Ramos (cell line): ENCODE results near the gene OR8B4.
"Not testable (repeated sequence)": the region's sequence is repeated elsewhere in the genome, so short reads cannot be mapped to it uniquely, and the experiment has no call there.

Source experiments
- in situ Hi-C: fragments of 300-500 bp; cut with MboI; formaldehyde crosslinking; loops from one replicate; pipeline ENCODE4 v1.14.3; 2022; ENCODE audit warnings: low sequenced_read_pairs; ENCODE audit not compliant: unreplicated experiment

The OR8B4 gene

DNA sequence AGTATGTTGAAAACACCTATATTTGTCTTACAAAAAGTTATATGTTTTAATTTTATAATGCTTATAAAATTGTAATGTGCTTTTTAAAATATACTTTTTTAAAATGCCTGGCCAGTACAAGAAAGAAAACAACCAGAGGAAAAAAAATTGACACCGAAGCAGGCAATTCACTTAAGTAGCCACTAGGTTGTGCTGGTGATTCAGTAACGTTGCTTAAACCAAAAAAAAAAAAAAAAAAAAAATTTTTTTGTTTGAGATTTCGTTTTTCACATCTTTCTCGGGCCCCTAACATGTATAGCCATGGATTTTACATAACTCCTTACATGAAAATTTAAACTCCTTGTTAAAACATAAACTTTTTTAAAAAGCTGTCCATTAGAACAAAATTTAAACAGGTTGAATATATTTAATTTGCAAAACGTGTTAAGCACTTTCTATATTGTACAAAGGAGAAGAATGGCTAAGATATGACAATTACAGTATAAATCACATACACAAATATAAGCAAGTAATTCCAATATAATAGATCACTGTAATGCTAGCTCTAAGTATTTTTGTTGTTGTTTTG, 9.2 kb downstream of the OR8B4 start:
- in situ Hi-C loops, result loop anchor here (5.0 to 25.0 kb wide), 2 partner anchors 172 to 422 kb away; no protein-coding TSS in a partner anchor

- in situ Hi-C loops, result loop anchor here (25.0 kb wide), 1 partner anchor 427 kb away; no protein-coding TSS in a partner anchor
These were observed 14.8 kb downstream of the OR8B4 start for GRCh38 chr11:124409906-124410305.

GRCh38 chr11:124405581-124405980, 19.1 kb downstream of the OR8B4 start:
- in situ Hi-C loops, result loop anchor here (25.0 kb wide), 1 partner anchor 432 kb away; no protein-coding TSS in a partner anchor

- in situ Hi-C loops, result loop anchor here (25.0 kb wide), 1 partner anchor 434 kb away; no protein-coding TSS in a partner anchor
These were observed 21.5 kb downstream of the OR8B4 start for GRCh38 chr11:124403186-124403585.

DNA sequence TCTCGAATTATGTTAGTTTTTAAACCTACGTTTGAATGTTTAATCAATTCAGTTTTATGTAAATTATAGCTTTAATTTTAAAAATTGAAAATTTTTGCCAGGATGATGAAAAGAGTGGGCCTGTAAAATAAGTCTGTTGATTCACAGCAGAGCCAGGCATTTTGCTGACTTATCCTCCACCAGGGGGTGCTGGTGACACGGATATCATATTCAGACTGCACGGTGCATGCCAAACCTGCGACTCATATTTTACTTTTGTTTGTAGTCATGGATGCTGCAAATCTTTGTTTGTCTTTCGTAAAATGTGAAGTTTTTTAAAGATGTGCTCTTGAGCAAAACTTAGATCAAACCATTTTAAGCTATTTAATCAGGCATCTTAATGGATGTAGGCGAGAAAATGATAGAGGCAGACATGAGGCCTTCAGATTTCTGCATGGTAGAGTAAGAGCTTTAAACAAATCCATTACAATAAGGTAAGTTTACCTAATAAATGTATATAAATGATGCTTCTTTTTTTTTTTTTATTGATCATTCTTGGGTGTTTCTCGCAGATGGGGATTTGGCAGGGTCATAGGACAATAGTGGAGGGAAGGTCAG, 22.2 kb downstream of the OR8B4 start:
- in situ Hi-C loops, result loop anchor here (25.0 kb wide), 1 partner anchor 435 kb away; no protein-coding TSS in a partner anchor

DNA sequence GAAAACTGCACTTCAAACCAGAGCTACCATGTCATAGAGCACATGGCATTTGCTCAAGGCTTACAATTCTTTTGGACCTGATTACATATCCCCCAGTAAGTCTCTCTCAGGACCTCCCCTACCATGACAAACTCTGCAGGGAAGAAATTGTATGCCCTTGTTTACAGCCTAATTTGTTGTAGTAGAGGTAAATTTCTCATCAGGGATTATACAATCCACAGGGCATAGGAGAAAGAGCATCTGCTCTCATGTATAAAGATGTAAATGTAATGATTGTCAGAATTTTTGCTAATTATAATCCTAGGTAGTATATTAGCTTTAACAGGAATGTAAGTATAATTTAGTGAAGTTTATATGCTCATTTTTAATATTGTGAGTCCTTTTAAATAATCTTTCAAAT, 25.7 kb downstream of the OR8B4 start, which contains the start of gene OR8B3:
Gene OR8B3, minus strand, starts transcription at position 101 of the 400 bp plus-strand sequence. CDS start 1,673 bp downstream, outside the sequence.
- in situ Hi-C loops, result no loop called here

DNA sequence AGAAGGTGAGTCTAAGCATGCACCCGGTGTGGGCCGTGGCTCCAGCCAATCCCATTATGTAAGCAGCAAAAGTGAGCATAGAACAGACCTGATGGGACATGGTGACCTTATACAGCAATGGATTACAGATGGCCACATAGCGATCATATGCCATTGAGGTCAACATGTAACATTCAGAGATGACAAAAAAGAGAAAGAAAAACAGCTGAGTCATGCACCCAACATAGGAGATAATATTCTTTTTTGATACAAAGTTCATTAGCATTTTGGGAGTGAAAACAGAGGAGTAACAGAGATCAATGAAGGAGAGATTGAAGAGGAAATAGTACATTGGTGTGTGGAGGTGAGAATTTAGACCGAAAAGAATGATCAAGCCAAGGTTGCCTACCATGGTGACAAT, 27.8 kb downstream of the OR8B4 start:
- in situ Hi-C loops, result not testable (repeated sequence)

- in situ Hi-C loops, result no loop called here
These were observed 30.3 kb downstream of the OR8B4 start for GRCh38 chr11:124394408-124394807.

DNA sequence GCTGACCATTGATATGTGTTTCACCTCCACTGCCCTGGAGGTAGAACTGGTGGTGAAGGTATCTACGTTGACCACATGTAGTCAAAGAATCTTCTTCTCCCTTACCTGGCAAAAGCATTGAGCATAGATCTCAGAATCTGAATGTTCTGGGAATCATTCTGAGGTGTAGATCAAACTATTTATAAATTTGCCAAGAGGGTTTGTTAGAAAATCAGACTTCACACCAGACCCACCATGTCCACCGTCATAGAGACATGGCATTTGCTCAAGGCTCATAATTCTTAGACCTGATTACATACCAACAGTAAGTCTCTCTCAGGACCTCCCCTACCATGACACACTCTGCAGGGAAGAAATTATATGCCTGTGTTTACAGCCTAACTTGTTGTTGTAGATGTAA, 40.3 kb downstream of the OR8B4 start, which contains the start of gene OR8B2:
Gene OR8B2, minus strand, starts transcription at position 101 of the 400 bp plus-strand sequence. CDS start 1,156 bp downstream, outside the sequence.
- in situ Hi-C loops, result no loop called here

DNA sequence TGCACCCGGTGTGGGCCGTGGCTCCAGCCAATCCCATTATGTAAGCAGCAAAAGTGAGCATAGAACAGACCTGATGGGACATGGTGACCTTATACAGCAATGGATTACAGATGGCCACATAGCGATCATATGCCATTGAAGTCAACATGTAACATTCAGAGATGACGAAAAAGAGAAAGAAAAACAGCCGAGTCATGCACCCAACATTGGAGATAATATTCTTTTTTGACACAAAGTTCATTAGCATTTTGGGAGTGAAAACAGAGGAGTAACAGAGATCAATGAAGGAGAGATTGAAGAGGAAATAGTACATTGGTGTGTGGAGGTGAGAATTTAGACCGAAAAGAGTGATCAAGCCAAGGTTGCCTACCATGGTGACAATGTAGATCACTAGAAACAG, 41.8 kb downstream of the OR8B4 start:
- in situ Hi-C loops, result not testable (repeated sequence)

DNA sequence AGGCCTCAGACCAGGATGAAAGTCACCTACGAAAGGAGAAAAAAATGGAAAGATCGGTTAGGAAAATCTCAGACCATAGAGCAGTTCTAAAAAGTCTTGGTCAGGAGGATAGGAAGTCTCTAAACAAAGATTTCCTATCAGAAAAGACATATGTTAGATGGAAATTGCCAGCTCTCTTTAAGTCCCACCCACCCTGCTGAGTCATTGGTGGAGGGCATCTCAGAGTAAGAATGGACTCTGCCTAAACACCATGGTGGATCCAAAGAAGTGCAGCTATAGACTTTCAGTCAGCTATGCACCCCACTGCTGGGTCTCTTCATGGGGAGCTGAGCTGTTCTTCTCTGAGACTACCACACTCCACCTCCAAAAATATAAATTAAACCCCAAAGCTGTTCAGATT, 44.1 kb downstream of the OR8B4 start:
- in situ Hi-C loops, result no loop called here

- in situ Hi-C loops, result no loop called here
These were observed 48.4 kb downstream of the OR8B4 start for GRCh38 chr11:124376280-124376679.
